MM.1S (cell line): ENCODE results near the gene LMCD1.

ENCODE experiments used
- DNase-seq: peaks from one replicate; pipeline ENCODE4 v3.0.0-alpha.2; 2015
- H2AFZ ChIP-seq: fragments of 300-600 bp; sonication (generic); 2 replicates; pipeline ENCODE4 v1.6.0; 2016; ENCODE audit warnings: antibody characterized with exemption, low read length
- H3F3A ChIP-seq: fragments of 300-600 bp; sonication (generic); 2 replicates; pipeline ENCODE4 v1.6.1; 2016; ENCODE audit warnings: mild to moderate bottlenecking, antibody characterized with exemption, low read length, moderate library complexity, mixed read lengths; ENCODE audit not compliant: insufficient read depth
- H3K27ac ChIP-seq: fragments of 300-600 bp; sonication (generic); 2 replicates; pipeline ENCODE4 v1.5.1; 2016; ENCODE audit warnings: mild to moderate bottlenecking, low read length
- H3K27me3 ChIP-seq: fragments of 300-600 bp; sonication (generic); replicated peaks from 2 replicates; pipeline ENCODE4 v1.6.0; 2016; ENCODE audit warnings: low read length; ENCODE audit not compliant: insufficient read depth
- H3K36me3 ChIP-seq: fragments of 300-600 bp; sonication (generic); replicated peaks from 2 replicates; pipeline ENCODE4 v1.6.1; 2016; ENCODE audit warnings: mild to moderate bottlenecking, low read length, mixed read lengths; ENCODE audit not compliant: insufficient read depth
- H3K4me1 ChIP-seq: fragments of 300-600 bp; sonication (generic); 2 replicates; pipeline ENCODE4 v1.6.1; 2016; ENCODE audit warnings: low read length, mixed read lengths
- H3K4me2 ChIP-seq: fragments of 300-600 bp; sonication (generic); 2 replicates; pipeline ENCODE4 v1.6.0; 2016; ENCODE audit warnings: low read depth, low read length
- H3K4me3 ChIP-seq: fragments of 300-600 bp; sonication (generic); 2 replicates; pipeline ENCODE4 v1.5.1; 2016; ENCODE audit warnings: low read length, mixed read lengths
- H3K79me2 ChIP-seq: fragments of 300-600 bp; sonication (generic); 2 replicates; pipeline ENCODE4 v1.6.1; 2016; ENCODE audit warnings: mixed run types, low read length, mixed read lengths
- H3K9ac ChIP-seq: fragments of 300-600 bp; sonication (generic); 2 replicates; pipeline ENCODE4 v1.6.1; 2016; ENCODE audit warnings: low read length, mixed read lengths
- H3K9me2 ChIP-seq: fragments of 300-600 bp; sonication (generic); replicated peaks from 2 replicates; pipeline ENCODE4 v1.6.1; 2016; ENCODE audit warnings: mild to moderate bottlenecking, low read length, mixed read lengths; ENCODE audit not compliant: insufficient read depth
- H3K9me3 ChIP-seq: fragments of 300-600 bp; sonication (generic); replicated peaks from 2 replicates; pipeline ENCODE4 v1.6.1; 2016; ENCODE audit warnings: mild to moderate bottlenecking, low read length, mixed read lengths; ENCODE audit not compliant: insufficient read depth
- H4K20me1 ChIP-seq: fragments of 300-600 bp; sonication (generic); 2 replicates; pipeline ENCODE4 v1.6.1; 2016; ENCODE audit warnings: mild to moderate bottlenecking, low read length, moderate library complexity, mixed read lengths; ENCODE audit not compliant: insufficient read depth
- EZH2 ChIP-seq: fragments of 300-600 bp; sonication (generic); optimal IDR thresholded peaks from 2 replicates; pipeline ENCODE3; 2017; ENCODE audit warnings: low read depth, mild to moderate bottlenecking, antibody characterized with exemption, low read length, mixed read lengths
- EZH2phosphoT487 ChIP-seq: fragments of 300-600 bp; sonication (generic); IDR thresholded peaks from 2 replicates; pipeline ENCODE4 v1.6.1; 2018; ENCODE audit warnings: antibody characterized with exemption, low read length
- TF ChIP-seq, protein P1 (sequence below): fragments of 300-600 bp; sonication (generic); IDR thresholded peaks from 2 replicates; pipeline ENCODE4 v1.5.1; 2016; ENCODE audit warnings: antibody characterized with exemption, low read length, mixed read lengths

Gene LMCD1

DNA sequence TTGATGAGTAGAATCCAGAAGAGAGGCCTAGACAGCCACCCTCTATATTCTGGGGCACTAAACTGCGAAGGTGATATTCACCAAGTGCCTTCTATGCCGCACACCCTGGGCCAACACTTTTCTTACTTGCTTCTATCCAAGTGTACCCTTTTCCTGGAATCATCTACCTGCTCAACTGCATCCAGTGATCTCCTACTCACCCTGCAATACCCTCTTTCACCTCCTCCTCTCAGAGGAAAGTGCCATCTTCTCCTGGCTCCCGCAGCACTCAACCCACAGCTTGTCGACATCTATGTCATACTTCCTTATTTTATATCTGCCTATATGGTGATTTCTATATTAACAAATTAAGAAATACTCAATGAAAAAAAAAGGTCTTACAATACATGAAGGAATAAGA, 28.6 kb upstream of the LMCD1 start:
- Histone ChIP-seq H3K9me2 (no peaks in the 10 kb centered on the region), H3K36me3 (no peaks in the 10 kb centered on the region), H3K9ac (no peak overlapping the region), H3K27ac (no peak overlapping the region), H3K4me3 (no peak overlapping the region), H3F3A (no peaks in the 10 kb centered on the region), H3K4me1 (no peaks in the 10 kb centered on the region), H3K4me2 (no peak overlapping the region), H3K9me3 (no peaks in the 10 kb centered on the region), H4K20me1 (no peaks in the 10 kb centered on the region), H2AFZ (no peak overlapping the region), H3K27me3 (no peaks in the 10 kb centered on the region), H3K79me2 (no peaks in the 10 kb centered on the region)
- TF ChIP-seq EZH2 (no peak), EZH2phosphoT487 (no peak)
- TF ChIP-seq, protein P1, sequence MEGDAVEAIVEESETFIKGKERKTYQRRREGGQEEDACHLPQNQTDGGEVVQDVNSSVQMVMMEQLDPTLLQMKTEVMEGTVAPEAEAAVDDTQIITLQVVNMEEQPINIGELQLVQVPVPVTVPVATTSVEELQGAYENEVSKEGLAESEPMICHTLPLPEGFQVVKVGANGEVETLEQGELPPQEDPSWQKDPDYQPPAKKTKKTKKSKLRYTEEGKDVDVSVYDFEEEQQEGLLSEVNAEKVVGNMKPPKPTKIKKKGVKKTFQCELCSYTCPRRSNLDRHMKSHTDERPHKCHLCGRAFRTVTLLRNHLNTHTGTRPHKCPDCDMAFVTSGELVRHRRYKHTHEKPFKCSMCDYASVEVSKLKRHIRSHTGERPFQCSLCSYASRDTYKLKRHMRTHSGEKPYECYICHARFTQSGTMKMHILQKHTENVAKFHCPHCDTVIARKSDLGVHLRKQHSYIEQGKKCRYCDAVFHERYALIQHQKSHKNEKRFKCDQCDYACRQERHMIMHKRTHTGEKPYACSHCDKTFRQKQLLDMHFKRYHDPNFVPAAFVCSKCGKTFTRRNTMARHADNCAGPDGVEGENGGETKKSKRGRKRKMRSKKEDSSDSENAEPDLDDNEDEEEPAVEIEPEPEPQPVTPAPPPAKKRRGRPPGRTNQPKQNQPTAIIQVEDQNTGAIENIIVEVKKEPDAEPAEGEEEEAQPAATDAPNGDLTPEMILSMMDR = no peak
- DNase-seq = no peak

DNA sequence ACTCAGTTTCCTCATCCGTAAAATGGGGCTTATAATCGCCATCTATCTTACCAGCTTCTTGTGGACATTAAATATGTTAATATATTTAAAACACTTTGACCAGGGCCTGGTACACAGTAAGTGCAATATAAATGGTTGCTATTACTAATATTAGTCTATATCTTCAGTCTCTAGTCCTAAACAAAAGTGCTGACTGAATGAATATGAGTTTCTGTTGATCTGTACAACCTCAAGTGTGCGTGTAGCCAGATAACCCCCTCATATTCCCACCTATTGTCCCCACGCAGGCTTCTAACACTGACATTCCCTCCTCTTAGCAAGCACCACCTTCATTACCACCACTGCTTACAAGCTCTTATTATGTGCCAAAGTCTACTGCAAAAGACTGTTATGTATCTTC, 27.6 kb upstream of the LMCD1 start:
- H2AFZ ChIP-seq = no peak overlapping the region

DNA sequence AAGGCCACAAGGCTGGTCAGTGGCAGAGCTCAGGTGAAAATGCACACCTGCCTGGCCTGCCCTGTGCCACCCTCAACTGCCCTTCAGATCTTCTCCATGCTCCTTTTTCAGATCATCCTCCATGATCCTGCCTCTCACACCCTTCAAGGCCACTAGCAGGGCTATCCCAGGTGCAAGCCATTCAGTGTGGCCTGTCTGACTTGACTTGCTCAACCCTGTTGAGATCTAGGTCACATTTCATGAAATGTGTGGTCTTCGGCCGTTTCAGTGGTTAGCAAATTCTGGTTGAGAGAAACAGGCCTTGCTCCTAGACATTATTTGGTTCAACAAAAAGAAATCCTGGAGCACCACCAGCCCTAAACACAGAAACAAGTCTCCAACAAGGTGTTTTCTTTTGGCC, 26.6 kb upstream of the LMCD1 start:
- no peaks in the 10 kb centered on the region for H3F3A ChIP-seq
- H3K9me3 ChIP-seq = no peaks in the 10 kb centered on the region
- H3K9me2 ChIP-seq = no peaks in the 10 kb centered on the region
- no peak overlapping the region for H3K27ac ChIP-seq
- no peak for DNase-seq
- no peak overlapping the region for H3K4me3 ChIP-seq
- H3K4me1 ChIP-seq = no peaks in the 10 kb centered on the region
- H3K36me3 ChIP-seq = no peaks in the 10 kb centered on the region
- H4K20me1 ChIP-seq = no peaks in the 10 kb centered on the region
- no peaks in the 10 kb centered on the region for H3K79me2 ChIP-seq
- TF ChIP-seq EZH2phosphoT487 (no peak), EZH2 (no peak)
- TF ChIP-seq, protein P1 = no peak
- no peak overlapping the region for H2AFZ ChIP-seq
- H3K9ac ChIP-seq = no peak overlapping the region
- H3K27me3 ChIP-seq = no peaks in the 10 kb centered on the region
- H3K4me2 ChIP-seq = no peak overlapping the region

More for the DNA sequence above, 27.6 kb upstream of the LMCD1 start:
- no peaks in the 10 kb centered on the region for H3K9me3 ChIP-seq
- no peak overlapping the region for H3K4me2 ChIP-seq
- no peaks in the 10 kb centered on the region for H3K4me1 ChIP-seq
- no peaks in the 10 kb centered on the region for H4K20me1 ChIP-seq
- H3K27me3 ChIP-seq = no peaks in the 10 kb centered on the region
- TF ChIP-seq, protein P1 = no peak
- TF ChIP-seq EZH2phosphoT487 (no peak), EZH2 (no peak)
- DNase-seq = no peak
- no peak overlapping the region for H3K4me3 ChIP-seq
- no peak overlapping the region for H3K9ac ChIP-seq
- H3K27ac ChIP-seq = no peak overlapping the region
- no peaks in the 10 kb centered on the region for H3K9me2 ChIP-seq
- no peaks in the 10 kb centered on the region for H3F3A ChIP-seq
- no peaks in the 10 kb centered on the region for H3K79me2 ChIP-seq
- H3K36me3 ChIP-seq = no peaks in the 10 kb centered on the region
